Fibroblast of peridontal ligament (primary cell): Measurements from ENCODE around the gene ZBED1.
"Not testable (repeated sequence)": the region's sequence is repeated elsewhere in the genome, so short reads cannot be mapped to it uniquely, and the experiment has no call there.

Source experiments
- DNase-seq: peaks from one replicate; pipeline ENCODE4 v3.0.0-alpha.2; 2010; ENCODE audit errors: extremely low read depth

ZBED1 gene

DNA sequence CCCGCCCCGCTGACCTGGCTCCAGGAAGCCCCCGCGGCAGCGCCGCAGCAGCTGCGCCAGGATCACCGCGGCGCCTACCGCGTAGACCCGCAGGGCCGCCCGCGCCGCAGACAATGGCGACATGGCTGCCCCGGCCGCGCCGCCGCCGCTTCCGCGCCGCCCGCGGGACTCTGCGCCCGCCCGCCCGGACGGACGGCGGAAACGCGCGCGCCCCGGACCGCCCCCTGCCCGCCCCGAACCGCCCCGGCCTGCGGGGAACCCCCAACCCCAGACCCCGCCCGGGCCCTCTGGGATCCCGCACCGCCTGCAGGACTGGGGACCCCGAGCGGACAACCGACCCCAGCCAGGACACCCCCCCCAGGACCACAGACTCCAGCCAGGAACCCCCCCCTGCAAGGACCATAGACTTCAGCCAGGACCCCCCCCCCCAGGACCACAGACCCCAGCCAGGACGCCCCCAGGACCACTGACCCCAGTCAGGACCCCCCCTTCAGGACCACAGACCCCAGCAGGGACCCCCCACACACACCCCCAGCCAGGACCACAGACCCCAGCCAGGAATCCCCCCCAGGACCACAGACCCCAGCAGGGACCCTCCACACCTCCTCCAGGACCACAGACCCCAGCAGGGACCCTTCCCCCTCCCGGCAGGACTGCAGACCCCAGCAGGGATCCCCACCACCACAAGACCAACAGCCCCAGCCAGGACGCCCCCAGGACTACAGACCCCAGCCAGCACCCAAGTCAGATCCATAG lies at the start of gene ZBED1, which contains the start of gene DHRSX:
Gene ZBED1 (minus strand): TSS at position 174 of the 756 bp plus-strand sequence. CDS start 10,257 bp downstream, outside the sequence.
Gene DHRSX (minus strand): TSS at position 174 of the 756 bp plus-strand sequence. CDS start 51 bp downstream, at position 123.
- no peak for DNase-seq

DNA sequence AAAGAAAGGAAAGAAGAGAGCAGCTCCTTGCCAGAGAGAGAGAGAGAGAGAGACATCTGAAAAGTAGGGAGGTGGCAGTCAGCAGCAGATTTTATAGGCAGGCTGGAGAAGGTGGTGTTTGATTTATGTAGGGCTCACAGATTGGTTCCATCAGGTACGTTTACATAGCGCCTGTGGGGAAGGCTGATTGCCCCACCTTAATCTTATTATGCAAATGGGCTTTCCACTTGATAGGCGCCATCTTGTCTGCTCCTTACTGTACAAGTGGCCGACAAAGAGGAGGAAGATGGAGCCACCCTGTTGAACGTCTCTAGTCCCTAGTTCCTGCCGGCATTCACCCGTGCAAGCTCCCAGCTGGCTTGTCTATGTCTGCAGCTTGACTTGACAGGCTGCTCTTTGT lies 49.1 kb upstream of the ZBED1 start:
- DNase-seq: no peak

DNA sequence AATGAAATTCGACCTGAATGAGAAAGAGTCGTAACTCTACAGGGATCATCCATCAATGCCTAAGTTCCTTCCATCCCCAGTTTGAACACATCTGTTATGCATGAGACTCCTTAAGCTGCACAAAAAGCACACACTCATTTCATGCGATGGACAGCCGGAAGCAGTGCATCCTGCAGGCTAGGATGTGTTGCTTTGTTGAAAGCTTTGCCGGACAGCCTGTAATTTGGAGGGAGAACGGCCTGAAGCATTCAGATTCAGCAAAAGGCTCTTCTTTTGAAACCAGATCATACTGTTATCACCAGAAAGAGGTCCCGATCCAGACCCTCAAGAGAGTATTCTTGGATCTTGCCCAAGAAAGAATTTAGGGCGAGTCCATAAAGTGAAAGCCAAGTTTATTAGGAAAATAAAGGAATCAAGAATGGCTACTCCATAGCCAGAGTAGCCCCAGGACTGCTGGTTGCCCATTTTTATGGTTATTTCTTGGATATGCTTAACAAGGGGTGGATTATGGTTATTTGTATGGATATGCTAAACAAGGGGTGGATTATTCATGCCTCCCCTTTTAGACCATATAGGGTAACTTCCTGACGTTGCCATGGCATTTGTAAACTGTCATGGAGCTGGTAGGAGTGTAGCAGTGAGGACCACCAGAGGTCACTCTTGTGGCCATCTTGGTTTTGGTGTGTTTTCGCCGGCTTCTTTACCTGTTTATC lies 48.1 kb upstream of the ZBED1 start:
- no peak for DNase-seq

GRCh38 chrX:2547736-2548135 lies 47.0 kb upstream of the ZBED1 start:
- no peak for DNase-seq

DNA sequence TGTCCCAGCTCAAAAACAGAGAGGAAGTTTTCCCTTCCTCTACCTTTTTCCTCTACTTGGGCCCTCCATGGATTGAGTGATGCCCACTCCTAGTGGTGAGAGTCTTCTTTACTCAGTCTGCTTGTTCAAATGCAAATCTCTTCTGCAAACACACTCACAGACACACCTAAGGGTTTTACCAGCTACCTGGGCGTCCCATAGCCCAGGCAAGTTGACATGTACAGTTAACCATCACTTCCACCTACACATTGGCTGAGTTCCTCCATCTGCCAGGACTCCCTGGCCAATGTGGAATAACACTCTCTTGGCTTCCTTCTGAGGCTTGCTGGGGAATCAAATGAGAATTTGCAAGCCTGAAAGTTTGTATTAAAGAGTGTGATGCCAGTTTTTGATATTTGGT lies 45.7 kb upstream of the ZBED1 start:
- no peak for DNase-seq

DNA sequence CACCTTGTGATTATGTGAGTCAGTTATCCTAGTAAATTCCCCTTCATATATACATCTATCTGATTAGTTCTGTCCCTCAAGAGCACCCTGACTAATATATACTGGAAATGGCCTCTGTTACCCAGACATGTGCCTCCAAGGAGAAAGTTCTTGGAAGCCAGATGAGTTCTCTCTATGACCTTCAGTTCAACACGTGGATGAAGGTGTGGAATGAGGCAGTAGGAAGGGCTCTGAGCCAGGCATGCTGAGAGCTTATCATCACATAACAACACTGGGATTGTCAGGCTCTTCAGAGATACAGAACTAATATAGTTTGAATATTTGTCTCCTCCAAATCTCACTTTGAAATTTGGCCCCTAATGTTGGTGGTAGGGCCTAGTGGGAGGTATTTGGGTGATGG lies 44.4 kb upstream of the ZBED1 start:
- no peak for DNase-seq

GRCh38 chrX:2542826-2543521 lies 42.2 kb upstream of the ZBED1 start:
- no peak for DNase-seq

DNA sequence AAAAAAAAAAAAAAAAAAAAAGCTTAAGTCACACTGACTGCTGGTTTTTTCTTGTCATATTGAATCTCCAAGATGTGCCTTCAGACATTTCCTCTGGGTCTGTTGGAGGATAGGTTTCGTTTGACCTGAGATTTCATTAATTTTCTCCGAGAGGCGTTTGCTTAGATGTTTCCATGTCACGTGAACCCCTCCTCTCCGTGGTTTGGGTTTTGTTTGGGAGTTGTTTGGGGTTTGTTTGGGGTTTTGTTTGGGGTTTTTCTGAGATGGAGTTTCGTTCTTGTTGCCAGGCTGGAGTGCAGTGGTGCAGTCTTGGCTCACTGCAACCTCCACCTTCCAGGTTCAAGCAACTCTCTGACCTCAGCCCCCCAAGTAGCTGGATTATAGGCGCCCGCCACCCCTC lies 40.8 kb upstream of the ZBED1 start:
- DNase-seq: no peak

DNA sequence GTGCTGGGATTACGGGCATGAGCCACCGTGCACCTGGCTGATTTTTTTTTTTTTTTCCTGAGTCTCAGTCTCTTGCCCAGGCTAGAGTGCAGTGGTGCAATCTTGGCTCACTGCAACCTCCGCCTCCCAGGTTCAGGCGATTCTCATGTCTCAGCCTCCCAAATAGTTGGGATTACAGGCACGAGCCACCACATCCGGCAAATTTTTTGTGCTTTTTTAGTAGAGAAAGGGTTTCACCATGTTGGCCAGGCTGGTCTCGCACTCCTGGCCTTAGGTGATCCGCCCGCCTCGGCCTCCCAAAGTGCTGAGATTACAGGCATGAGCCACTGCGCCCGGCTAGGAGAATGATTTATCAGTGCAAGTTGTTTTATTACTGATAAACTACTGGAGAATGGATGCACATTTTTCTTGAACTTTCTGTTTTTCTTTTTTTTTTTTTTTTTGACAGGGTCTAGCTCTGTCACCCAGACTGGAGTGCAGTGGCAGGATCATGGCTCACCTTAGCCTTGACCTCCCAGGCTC lies 39.7 kb upstream of the ZBED1 start:
- DNase-seq: no peak

- DNase-seq: no peak
These were observed 38.8 kb upstream of the ZBED1 start for GRCh38 chrX:2539586-2539985.

- no peak for DNase-seq
These were observed 37.4 kb upstream of the ZBED1 start for GRCh38 chrX:2538031-2538757.

GRCh38 chrX:2536974-2537373 lies 36.2 kb upstream of the ZBED1 start:
- no peak for DNase-seq

DNA sequence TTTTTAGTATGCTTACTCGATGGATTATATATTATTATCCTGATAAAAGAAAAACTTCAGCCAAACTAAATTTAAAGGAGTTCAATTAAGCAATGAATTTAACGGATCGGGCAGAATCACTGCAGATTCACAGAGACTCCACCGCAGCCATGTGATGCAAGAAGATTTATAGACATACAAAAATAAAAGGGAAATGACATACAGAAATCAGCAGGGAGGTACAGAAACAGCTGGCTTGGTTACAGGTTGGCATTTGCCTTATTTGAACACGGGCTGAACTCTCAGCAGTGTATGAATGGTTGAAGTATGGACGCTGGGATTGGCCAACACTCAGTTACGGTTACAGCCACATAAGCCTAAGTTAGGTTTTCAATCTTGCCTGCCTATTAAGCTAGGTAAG lies 35.4 kb upstream of the ZBED1 start:
- DNase-seq: no peak

- not testable (repeated sequence) for DNase-seq
These were observed 33.7 kb upstream of the ZBED1 start for GRCh38 chrX:2534261-2535021.

DNA sequence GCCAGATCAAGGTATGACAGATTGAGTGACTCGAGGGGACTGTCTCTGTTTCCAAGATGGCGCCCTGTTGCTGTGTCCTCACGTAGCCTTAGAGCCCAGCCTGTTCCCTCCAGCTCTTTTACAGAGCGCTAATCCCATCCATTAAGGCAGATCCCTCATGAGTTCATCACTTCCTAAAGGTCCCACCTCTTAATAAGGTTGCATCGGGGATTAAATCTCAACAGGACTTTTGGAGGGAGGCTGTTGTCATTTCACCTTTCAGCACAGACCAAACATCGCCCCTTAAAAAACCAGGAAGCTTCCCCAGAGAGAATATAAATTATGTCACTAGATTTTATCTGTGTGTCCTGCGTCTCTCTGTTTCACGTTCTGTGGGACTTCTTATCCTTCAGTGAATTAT lies 32.6 kb upstream of the ZBED1 start:
- no peak for DNase-seq

- no peak for DNase-seq
These were observed 25.6 kb upstream of the ZBED1 start for GRCh38 chrX:2526390-2526789.

GRCh38 chrX:2523911-2524310 lies 23.1 kb upstream of the ZBED1 start:
- no peak for DNase-seq

DNA sequence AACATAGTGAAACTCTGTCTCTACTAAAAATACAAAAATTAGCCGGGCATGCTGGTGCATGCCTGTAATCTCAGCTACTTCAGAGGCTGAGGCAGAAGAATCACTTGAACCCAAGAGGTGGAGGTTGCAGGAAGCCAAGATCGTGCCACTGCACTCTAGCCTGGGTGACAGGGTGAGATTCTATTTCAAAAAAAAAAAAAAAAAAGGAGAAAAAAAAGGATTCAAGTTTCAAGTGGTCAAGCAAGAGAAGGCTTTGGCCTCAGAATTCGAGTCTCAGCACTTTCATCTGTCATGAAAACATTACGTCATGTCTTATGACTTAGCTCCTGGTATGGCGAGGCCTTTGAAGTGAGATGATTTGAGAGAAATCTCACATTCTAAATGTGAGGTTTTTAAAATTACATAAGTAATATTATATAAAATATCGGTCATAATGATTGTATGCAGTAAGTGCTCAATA lies 21.2 kb upstream of the ZBED1 start:
- DNase-seq: no peak

GRCh38 chrX:2521092-2521926 lies 20.5 kb upstream of the ZBED1 start:
- DNase-seq: peak; percentile 6

DNA sequence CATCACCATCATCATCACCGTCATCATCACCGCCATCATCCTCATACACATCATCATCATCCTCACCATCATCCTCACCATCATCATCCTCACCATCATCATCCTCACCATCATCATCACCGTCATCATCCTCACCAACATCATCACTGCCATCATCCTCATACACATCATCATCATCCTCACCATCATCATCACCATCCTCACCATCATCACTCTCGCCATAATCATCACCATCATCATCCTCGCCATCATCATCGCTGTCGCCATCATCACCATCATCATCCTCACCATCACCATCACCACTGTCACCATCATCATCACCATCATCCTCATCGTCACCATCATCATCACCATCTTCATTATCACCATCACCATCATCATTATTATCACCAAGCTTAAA lies 19.8 kb upstream of the ZBED1 start:
- DNase-seq: no peak
